GM21717 (cell line): ENCODE results near the gene FKBP15.

Source experiments
- ATAC-seq: cut with Tn5 transposase; IDR thresholded peaks from one replicate; pipeline ENCODE4 v1.9.1; 2021; ENCODE audit warnings: mild to moderate bottlenecking, moderate library complexity; ENCODE audit not compliant: unreplicated experiment

Gene FKBP15

DNA sequence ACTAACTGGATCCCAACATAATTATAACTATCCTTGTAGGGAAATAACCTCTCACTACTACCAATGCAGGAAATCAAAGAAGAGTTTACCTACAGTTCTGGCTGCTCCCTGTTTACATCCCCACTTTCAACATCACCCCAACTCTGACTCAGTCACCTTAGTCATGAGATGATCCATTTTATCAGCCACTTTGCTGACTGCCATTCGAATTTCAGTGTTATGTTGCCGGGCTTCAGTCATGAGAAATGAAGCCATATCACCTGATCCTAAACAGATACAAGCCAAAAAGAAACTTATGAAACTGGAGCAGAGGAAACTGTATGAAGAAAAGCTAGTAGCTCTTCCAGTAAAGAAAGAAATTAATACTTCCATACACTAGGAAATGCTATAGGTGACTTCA lies 36.5 kb downstream of the FKBP15 start:
- ATAC-seq = no peak

DNA sequence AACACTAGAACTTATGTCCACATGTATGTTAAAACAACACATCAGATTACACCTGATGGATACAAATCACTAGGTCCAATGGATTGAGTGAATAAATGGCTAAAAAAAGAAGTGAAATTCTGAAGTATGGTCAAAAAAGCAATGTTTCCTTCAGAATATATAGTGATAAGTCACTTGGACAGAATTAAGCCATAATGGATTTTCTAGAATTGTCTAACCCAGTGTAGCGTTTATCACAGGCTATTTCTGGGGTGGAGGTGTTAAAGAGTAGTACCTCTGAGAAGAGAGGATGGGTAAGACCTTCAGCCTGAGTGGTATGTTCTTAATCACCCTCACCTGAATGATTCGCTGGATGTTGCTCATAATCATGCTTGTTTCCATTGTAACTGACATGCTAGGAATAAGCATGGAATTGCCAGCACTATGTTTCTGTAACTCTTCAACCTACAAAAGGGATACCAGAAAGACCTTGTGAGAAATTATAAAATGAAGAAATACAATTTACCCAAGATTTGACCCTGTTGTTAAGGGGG lies 37.1 kb downstream of the FKBP15 start:
- no peak for ATAC-seq

- ATAC-seq = no peak
Measured at GRCh38 chr9:113181165-113181564, 39.9 kb downstream of the FKBP15 start.

- ATAC-seq = no peak
Measured at GRCh38 chr9:113179839-113180238, 41.2 kb downstream of the FKBP15 start.

GRCh38 chr9:113178087-113178486 lies 43.0 kb downstream of the FKBP15 start:
- ATAC-seq = no peak

DNA sequence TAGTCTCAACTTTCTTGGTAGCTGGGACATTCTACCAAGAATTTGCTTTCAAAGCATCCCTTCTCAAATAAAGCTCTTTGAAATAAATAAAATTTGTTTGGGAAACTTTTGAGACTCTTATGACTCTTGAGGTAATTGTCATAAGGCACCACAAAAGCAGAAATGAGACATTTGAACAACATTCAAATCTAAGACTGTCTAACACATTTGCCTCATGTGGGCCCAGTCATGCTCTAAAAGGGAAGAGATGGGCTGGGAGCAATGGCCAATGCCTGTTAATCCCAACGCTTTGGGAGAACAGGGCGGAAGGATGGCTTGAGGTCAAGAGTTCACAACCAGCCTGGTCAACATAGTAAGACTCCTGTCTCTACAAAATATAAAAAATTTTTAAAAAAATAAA lies 43.8 kb downstream of the FKBP15 start:
- no peak for ATAC-seq

DNA sequence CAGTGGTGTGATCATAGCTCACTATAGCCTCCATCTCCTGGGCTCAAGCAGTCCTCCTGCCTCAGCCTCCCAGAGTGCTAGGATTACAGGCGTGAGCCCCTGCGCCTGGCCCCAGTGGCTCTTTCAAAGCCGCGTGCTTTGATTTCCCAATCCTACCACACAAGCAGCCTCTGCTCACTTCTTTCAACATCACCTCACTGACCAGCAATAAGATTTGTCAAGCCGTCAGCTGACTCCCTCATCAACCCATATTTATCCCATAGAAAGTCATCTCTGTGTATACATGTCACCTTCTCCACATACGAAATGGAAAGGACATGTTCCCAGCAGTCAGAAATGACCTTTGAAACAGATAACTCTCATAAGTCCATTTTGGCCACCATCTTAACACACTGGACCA lies 44.3 kb downstream of the FKBP15 start:
- no peak for ATAC-seq

DNA sequence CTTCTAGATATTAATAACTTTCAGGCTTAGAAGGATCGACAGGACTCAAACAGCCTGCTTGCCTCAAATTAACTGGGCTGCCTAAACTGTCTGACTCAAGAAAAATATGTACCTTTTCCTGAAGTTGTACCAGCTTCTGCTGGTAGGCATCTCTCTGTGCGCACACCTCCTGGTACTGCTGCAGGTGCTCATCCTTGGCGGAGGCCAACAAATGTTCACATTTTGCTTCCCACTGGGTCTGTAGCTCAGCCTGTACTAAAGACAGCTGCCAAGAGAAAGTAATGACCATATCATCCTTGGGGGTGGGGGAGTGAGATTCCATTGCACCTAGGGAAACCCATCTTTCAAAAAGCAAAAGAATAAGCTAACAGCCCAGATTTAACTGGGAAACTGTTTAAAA lies 47.7 kb downstream of the FKBP15 start:
- no peak for ATAC-seq

- no peak for ATAC-seq
Measured at GRCh38 chr9:113168809-113169208, 52.3 kb downstream of the FKBP15 start.

- ATAC-seq = no peak
Measured at GRCh38 chr9:113166039-113166438, 55.0 kb downstream of the FKBP15 start.

- no peak for ATAC-seq
Measured at GRCh38 chr9:113164536-113165300, 56.4 kb downstream of the FKBP15 start.

- ATAC-seq = no peak
Measured at GRCh38 chr9:113163001-113163400, 58.1 kb downstream of the FKBP15 start.

GRCh38 chr9:113160571-113160970 lies 60.5 kb downstream of the FKBP15 start:
- no peak for ATAC-seq

DNA sequence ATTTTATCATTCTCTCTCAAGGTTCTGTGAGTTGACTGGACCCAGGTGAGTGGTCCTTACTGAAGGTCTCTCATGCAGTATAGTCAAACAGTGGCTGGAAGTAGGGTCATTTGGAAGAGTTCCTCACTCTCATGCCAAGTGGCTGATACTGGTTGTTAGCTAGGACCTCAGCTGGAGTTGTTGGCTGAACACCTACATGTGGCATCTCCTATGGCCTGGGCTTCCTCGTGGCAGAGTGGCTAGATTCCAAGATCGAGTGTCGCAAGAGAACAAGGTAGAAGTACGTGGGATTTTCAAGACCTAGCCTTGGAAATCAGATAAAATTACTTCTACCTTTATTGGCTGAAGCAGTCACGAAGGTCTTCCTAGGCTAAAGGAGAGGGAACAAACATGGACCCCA lies 62.6 kb downstream of the FKBP15 start:
- no peak for ATAC-seq

- no peak for ATAC-seq
Measured at GRCh38 chr9:113156880-113157279, 64.2 kb downstream of the FKBP15 start.

- no peak for ATAC-seq
Measured at GRCh38 chr9:113155911-113156588, 65.0 kb downstream of the FKBP15 start.

DNA sequence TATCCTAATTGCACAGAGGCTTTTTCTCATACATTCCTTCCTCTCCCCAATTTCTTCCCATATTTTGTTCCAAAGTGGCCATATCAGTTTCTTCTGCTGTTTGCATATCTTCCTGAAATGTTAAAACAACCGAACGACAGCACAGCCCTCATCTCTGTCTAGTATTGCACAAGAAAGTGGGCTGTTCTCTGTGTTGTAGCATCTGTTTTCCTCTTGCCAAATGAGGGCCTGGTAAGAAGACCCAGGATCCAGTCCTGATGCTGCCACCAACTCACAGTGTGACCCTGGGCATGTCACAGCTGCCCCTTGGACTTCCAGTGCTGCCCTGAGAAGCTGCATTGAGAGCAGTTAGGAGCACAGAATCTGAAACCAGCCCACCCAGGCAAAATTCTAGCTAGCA lies 66.1 kb downstream of the FKBP15 start:
- ATAC-seq = no peak

- ATAC-seq = no peak
Measured at GRCh38 chr9:113154471-113154870, 66.6 kb downstream of the FKBP15 start.

DNA sequence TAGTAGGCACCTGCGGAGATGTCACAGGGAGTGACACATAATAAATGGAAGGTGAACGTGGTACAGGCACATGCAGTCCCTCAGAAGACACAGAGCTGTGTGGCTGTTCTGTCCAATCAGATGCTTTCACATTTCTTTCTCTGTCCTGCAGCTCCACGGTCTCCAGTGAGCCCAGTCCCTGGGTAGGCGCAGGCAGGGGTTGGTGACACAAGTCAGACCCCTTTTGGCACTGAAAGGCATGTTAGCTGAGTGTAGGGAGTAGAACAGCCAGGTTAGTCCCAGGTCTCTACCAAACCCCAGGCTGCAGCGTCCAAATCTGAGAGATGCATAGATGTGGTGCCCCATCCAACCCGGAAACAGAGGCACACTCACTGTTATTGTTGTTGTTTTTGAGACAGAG lies 67.5 kb downstream of the FKBP15 start:
- ATAC-seq = no peak

GRCh38 chr9:113152699-113153098 lies 68.4 kb downstream of the FKBP15 start:
- no peak for ATAC-seq

DNA sequence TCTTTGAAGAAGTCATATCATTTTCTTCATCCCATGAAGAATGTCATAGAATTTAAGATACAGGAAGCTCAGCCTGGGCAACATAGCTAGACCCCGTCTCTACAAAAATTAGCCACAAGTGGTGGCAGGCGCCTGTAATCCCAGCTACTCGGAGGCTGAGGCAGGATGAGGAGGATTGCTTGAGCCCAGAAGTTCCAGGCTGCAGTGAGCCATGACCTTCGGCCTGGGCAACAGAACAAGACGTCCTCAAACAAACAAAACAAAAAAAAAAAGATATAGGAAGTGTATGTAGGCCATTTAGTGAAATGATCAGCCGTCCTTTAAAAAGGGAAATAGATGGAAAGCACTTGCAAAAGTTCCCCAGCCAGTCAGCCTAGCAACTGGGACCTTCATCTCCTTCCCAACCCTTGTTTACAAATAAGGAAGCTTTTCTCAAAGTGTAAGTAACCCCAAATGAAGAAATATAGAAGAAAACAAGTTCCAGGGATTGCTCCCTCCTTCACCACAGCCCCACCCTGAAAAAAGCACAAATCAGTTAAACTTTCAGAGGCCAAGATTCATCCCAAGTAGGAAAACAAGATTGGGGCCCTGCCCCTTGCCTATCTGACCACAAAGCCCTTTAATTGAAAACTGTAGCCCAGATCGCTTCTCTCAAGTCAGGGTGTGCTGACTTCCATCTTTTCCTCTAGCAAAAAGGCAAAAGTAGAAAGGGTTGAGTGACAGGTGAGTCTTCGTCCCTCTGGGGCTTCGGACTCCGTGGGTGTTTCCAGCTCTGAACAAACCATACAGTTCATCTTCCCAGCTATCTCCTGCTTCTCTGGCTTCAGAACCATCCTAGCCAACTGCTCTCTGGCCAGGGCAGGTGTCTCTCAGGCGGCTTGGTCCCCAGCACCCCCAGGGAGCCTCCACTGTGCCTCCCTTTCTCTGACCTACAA lies 69.1 kb downstream of the FKBP15 start:
- ATAC-seq = no peak
